HG03060 (cell line): ENCODE results near the gene PEAK3.

Source experiments
- ATAC-seq: cut with Tn5 transposase; IDR thresholded peaks from one replicate; pipeline ENCODE4 v1.9.1; 2021; ENCODE audit warnings: low read depth, moderate number of reproducible peaks; ENCODE audit not compliant: unreplicated experiment

The PEAK3 gene

DNA sequence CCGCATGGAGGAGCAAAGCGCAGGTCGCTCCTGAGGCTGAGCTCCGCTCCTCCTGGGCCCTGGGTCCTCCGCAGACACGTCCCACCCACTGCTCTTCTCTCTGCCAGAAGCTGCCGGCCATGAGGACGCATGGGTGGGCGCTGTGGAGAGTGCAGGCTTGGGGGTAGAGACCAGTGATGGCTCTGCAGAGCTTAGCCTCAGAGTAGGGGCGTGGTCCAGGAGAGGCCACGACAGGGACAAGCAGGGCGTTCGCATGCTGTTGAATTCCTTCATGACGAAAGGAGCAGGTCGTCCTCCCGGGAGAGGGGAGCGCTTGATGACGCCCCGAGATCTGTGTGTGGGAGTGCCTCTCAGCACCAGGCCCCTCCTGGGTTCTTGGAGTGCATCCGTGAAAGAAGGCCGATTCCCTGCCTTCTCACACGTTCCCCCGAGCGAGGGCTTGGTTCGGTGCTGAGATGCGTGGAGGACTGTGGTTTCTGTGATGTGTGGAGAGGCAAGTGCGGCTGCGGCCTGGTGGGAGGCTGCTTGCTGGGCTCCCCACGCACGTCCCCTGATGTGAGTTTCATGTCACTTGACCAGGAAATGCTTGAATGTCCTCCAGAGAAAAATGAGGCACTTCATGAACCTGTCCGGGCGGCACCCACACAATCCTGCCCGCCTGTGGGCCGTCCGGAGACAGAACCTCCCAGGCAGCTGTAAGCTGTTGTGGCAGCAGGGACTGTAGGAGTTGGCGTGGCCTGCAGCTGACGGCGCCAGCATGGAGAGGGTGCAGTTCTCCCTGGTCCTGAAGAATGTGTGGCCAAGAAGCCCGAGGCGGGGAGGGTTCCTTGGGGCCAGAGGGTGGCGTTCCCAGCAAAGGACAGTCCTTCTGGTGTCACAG is 40.9 kb downstream of the PEAK3 start:
- no peak for ATAC-seq

DNA sequence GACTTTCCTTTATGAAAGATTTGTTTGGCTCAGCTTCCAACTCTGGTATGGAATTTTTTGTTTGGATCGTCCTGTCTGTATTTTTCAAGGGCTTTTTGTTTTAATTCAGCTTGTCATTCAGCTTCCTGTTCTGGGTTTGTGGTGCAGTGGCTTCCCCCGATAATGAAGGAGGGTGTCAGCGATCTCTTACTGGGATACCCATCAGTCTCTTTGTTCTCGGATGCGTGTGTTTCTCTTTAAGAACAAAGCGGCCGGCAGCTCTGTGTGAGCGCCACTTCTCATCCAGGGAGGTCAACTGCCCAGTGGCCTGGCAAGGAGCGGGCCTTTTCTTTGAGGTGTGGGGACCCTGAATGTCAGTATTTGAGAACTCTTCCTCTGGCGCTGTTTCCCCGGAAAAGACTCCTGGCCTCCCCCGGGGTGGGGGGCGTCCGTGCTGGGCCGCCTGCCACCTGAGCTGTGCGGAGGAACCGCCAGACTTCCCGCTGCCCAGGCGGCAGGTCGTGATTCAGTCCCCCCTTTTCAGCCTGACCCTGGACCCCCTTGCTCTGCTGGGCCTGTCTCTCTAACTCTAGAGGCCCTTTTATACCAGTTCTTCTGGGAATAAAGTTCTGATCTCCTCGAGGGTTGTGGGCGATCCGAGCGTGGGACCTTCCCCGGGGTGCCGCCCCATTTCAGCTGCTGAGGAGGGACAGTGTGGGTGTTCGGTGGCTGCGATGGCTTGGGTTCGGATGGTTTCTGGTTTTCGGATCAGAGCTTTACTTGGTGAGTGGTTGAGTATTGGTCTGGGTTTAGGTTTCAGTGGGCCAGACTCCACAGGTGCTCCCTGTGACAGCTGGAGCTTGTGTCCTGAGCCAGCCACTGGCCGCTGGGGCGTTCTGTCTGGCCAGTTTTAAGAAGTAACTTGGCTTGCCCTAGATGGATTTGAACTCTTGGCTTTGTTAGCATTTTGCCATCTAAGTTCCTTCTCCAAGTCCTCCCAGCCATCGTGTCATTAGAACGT is 41.9 kb downstream of the PEAK3 start:
- no peak for ATAC-seq

DNA sequence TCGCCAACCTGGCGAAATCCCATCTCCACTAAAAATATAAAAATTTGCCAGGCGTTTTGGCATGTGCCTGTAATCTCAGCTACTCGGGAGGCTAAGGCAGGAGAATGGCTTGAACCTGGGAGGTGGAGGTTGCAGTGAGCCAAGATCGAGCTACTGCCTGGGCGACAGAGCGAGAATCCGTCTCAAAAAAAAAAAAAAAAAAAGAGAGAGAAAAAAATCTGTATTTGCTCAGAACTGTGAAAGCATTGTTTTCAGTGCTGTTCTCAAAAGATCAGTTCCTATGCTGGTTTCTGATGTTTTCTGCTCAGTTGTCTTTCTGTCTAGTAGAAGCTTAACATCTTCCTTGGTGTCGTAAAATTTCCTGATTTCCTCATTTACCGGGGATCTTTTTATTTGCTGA is 42.8 kb downstream of the PEAK3 start:
- ATAC-seq = no peak

DNA sequence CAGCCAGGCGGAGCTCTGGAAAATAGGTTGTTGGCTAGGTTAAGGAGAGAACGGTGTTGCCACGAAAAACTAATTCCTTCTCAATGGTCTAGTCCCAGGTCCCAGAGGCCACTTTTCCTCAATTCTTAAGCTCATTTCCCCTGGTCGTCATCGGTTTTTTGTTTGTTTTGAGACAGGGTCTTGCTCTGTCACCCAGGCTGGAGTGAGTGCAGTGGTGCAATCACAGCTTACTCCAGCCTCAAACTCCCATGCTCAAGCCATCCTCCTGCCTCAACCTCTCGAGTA is 44.2 kb downstream of the PEAK3 start:
- ATAC-seq = no peak

DNA sequence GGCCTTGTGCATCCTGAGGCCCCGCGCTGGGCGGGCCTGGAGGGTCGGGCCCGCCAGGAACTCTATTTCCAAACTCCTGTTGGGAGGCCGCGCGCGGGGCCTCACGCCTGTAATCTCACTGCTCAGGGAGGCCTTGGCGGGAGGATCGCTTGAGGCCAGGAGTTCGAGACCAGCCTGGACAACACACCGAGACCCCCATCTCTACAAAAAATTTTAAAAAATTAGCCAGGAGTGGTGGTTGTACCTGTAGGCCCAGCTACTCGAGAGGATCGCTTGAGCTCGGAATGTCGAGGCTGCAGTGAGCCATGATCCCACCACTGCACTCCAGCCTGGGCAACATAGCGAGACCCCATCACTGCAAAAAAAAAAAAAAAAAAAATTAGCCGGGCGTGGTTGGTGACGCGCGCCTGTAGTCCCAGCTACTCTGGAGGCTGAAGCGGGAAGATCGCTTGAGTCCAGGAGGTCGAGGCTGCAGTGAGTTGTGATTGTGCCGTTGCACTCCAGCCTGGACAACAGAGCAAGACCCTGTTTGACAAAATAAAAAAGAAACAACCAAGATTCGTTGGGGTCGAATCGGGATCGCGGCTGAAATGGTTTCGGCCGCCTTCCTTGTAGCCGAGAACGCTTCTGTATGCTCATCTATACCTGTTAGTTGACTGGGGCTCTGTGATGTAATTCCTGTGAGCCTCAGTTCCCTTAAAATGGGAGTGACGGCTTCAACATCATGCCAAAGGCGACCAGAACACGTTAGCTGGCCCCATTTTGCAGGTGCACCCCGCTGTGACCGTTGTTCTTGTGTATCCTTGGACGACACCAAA is 44.7 kb downstream of the PEAK3 start:
- no peak for ATAC-seq

DNA sequence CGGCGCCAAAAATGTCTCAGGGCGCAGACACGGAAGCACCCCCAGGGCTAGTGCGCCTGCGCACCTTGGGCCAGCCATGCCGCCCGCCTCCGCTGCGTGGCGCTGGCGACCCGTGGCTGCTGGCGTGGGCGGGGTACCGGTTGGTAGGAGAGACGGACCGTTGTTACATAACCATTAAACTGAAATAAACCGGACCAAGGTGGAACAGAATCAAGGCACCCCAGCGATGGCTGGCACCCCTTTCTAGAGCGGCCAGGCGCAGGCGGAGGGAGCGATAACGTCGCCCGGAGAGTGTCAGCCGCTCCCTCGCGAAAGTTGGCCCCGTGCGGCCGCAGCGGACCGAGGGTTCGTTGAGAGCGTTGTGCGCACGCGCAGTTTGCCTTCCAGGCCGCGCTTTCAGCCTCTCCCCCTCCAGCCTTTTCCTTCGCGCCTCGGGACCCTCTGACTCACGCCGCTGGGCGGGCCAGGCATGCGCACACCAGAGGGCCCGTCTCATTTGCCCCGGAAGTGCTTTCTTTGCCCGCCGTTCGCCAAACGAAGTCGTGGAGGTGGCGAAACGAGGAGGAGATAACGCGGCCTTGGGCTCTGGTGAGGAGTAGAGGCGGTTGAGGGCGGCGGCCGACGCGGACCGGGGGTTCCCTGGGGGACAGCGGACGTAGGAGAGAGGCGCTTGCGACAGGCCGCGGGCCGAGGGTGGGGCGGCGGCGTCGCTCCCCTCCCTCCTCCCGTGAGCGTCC is 45.5 kb downstream of the PEAK3 start, which contains the start of the genes PLEKHJ1 and SF3A2:
TSS of gene PLEKHJ1 (minus strand) at position 16 of the 737 bp plus-strand sequence. CDS start 81 bp downstream, outside the sequence.
TSS of gene SF3A2 (plus strand) at position 511 of the 737 bp plus-strand sequence. CDS start 6,595 bp downstream, outside the sequence.
- ATAC-seq = peak; percentile 61

DNA sequence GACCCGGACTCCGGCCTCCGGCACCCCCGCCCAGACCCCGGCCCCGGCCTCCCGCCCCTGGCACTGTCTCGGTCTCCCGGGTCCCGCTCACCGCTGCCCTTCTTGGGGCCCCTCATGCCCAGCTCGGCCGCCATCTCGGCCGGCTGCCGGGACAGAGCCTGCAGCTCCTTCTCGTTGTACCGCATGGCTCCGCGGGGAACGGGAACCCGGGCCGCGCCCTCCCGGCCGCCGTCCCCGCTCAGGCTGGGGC is 46.0 kb downstream of the PEAK3 start:
- ATAC-seq = no peak

DNA sequence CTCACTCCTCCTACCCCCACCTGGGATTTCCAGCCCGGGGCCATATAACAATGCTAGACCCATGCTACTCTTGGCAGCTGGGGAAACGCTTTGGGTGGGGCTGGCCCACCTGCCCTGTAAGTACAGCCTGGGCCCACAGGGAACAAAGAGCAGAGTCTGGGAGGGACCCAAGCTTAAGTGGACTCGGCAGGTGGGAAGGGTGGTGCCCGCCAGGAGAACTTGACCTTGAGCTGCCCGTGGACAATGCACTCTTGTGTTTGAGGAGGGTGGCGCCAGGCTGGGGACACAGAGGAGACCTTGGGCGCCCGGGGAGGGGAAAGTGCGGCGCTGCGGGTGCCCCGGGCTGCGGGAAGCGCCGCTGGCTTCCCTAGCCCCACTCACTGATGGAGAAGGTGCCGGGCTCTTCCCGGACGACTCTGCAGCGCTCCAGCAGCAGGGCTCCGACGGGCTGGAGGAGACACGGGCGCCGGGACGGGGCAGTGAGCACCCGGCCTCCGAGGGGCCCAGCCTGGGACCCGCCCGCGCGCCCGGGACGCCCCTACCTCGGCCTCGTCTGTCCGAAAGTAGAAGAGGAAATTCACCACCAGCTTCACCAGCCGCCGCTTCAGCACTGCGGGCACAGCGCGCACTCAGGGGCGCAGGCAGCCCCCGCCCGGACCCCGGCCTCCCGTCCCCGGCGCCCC is 46.5 kb downstream of the PEAK3 start:
- ATAC-seq = no peak

- no peak for ATAC-seq
These were observed 47.0 kb downstream of the PEAK3 start for GRCh38 chr19:2234996-2235380.

- ATAC-seq = no peak
These were observed 48.2 kb downstream of the PEAK3 start for GRCh38 chr19:2233601-2234280.

DNA sequence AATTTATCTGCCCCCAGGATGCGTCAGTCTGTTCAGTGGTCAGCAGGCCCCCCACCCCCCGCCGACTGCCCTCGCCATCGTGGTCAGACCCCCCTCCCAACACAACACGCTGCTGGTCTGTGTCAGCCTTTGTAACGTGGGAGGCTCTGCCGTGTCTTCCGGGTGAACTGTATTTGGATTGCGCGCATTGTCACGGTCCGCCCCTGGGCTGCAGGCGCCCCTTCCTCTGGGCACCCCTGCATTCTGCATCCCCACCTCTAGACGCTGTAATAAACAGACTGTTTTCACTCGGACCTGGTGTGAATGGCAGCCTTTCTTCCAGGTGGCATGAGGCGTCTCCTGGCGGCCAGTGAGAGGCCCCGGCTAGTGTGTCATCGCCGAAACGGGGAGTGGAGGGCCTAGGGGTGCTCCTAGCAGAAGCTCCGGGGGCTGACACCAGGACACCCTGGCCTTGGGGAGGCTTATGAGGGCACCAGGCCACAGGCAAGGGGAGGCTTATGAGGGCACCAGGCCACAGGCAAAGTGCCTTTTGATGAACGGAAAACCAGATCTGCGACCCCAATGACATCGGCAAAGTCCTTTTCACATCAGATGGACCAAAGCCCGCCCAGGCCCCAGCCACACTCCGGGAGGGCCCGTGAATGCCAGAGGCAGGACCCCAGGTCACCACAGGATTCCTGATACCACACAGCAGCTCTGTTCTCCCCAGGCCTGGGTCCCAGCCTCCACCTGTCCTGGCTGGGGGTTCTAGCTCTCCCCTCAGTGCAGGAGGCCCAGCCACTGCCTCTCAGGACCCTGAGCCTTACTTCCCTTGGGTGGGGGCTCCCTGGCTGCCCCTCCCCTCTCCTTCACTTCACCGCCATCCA is 49.5 kb downstream of the PEAK3 start:
- ATAC-seq = no peak

DNA sequence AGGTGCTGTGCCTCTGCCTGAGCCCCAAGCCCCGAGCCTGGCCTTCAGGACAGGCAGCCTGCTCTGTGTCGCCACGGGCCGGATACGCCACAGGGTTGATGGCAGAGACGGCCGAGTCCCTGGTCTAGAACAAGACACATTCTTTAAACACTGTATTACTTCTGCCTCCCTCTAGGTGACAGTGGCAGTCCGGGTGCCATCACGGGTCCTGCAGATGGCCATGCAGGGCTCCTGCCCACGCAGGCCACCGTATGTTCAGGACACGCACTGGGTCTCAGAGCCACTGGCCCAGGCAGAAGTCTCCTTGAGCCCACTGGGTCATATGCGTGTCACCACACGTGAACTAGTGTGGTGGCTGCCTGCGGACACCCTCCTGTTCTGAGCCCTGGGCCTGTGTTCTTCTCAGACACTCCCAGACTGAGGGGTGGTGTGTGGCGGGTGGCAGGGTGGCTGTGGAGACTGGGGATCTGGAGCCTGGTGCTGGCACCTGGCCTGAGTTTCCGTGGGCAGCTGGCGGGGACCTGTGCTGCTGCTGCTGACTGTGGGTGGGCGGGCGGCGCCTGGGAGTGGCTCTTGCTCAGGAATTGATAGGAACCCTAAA is 50.3 kb downstream of the PEAK3 start:
- ATAC-seq = no peak

GRCh38 chr19:2230807-2231533 is 51.0 kb downstream of the PEAK3 start:
- no peak for ATAC-seq

- ATAC-seq = no peak
These were observed 51.9 kb downstream of the PEAK3 start for GRCh38 chr19:2230033-2230531.

- no peak for ATAC-seq
These were observed 52.6 kb downstream of the PEAK3 start for GRCh38 chr19:2229103-2230032.
